ENCODE data around the gene KCNMB1.

Gene KCNMB1

GRCh38 chr5:170408226-170408625 is 19.1 kb upstream of the KCNMB1 start:
- no peak for TF ChIP-seq CTCF (IDR thresholded peaks at IDR 0.05; ENCODE audit: insufficient read depth, low read length, poor library complexity, severe bottlenecking)
- Histone ChIP-seq H3K27me3 (replicated peaks; ENCODE audit: control insufficient read depth, insufficient read depth, low read length) (no peaks in the 10 kb centered on the region; the same call in 1 of the 2 replicates), H3K4me3 (replicated peaks; ENCODE audit: low read depth, low read length) (no peak overlapping the region), H3K36me3 (ENCODE audit: control insufficient read depth, insufficient read depth, low read length) (no peaks in the 10 kb centered on the region)
- DNase-seq (ENCODE audit: extremely low read depth, insufficient read length): no peak

- no peak for TF ChIP-seq CTCF (IDR thresholded peaks at IDR 0.05; ENCODE audit: insufficient read depth, low read length, poor library complexity, severe bottlenecking)
- H3K27me3 ChIP-seq (replicated peaks; ENCODE audit: control insufficient read depth, insufficient read depth, low read length): no peaks in the 10 kb centered on the region; the same call in 1 of the 2 replicates
- no peak for DNase-seq (ENCODE audit: extremely low read depth, insufficient read length)
- no peak overlapping the region for H3K4me3 ChIP-seq (replicated peaks; ENCODE audit: low read depth, low read length)
- no peaks in the 10 kb centered on the region for H3K36me3 ChIP-seq (ENCODE audit: control insufficient read depth, insufficient read depth, low read length)
Observed at GRCh38 chr5:170407062-170407461, 17.9 kb upstream of the KCNMB1 start.

GRCh38 chr5:170405817-170406216 is 16.6 kb upstream of the KCNMB1 start:
- DNase-seq (ENCODE audit: extremely low read depth, insufficient read length): no peak
- Histone ChIP-seq H3K4me3 (replicated peaks; ENCODE audit: low read depth, low read length) (no peak overlapping the region), H3K36me3 (ENCODE audit: control insufficient read depth, insufficient read depth, low read length) (no peaks in the 10 kb centered on the region), H3K27me3 (replicated peaks; ENCODE audit: control insufficient read depth, insufficient read depth, low read length) (no peaks in the 10 kb centered on the region; the same call in 1 of the 2 replicates)
- no peak for TF ChIP-seq CTCF (IDR thresholded peaks at IDR 0.05; ENCODE audit: insufficient read depth, low read length, poor library complexity, severe bottlenecking)

GRCh38 chr5:170404398-170404797 is 15.2 kb upstream of the KCNMB1 start:
- no peaks in the 10 kb centered on the region for H3K36me3 ChIP-seq (ENCODE audit: control insufficient read depth, insufficient read depth, low read length)
- H3K4me3 ChIP-seq (replicated peaks; ENCODE audit: low read depth, low read length): no peak overlapping the region
- no peak for DNase-seq (ENCODE audit: extremely low read depth, insufficient read length)
- no peaks in the 10 kb centered on the region; the same call in 1 of the 2 replicates for H3K27me3 ChIP-seq (replicated peaks; ENCODE audit: control insufficient read depth, insufficient read depth, low read length)
- no peak for TF ChIP-seq CTCF (IDR thresholded peaks at IDR 0.05; ENCODE audit: insufficient read depth, low read length, poor library complexity, severe bottlenecking)

GRCh38 chr5:170403675-170404074 is 14.5 kb upstream of the KCNMB1 start:
- TF ChIP-seq CTCF (IDR thresholded peaks at IDR 0.05; ENCODE audit: insufficient read depth, low read length, poor library complexity, severe bottlenecking): no peak
- no peak for DNase-seq (ENCODE audit: extremely low read depth, insufficient read length)
- no peak overlapping the region for H3K4me3 ChIP-seq (replicated peaks; ENCODE audit: low read depth, low read length)
- no peaks in the 10 kb centered on the region; the same call in 1 of the 2 replicates for H3K27me3 ChIP-seq (replicated peaks; ENCODE audit: control insufficient read depth, insufficient read depth, low read length)
- H3K36me3 ChIP-seq (ENCODE audit: control insufficient read depth, insufficient read depth, low read length): no peaks in the 10 kb centered on the region

- TF ChIP-seq CTCF (IDR thresholded peaks at IDR 0.05; ENCODE audit: insufficient read depth, low read length, poor library complexity, severe bottlenecking): no peak
- no peaks in the 10 kb centered on the region for H3K36me3 ChIP-seq (ENCODE audit: control insufficient read depth, insufficient read depth, low read length)
- no peaks in the 10 kb centered on the region; the same call in 1 of the 2 replicates for H3K27me3 ChIP-seq (replicated peaks; ENCODE audit: control insufficient read depth, insufficient read depth, low read length)
- no peak overlapping the region for H3K4me3 ChIP-seq (replicated peaks; ENCODE audit: low read depth, low read length)
- no peak for DNase-seq (ENCODE audit: extremely low read depth, insufficient read length)
Observed at GRCh38 chr5:170402508-170402907, 13.3 kb upstream of the KCNMB1 start.

Measured in GM06990 (cell line).